Stimulated activated naive CD8-positive, alpha-beta T cell treated with anti-CD3 and anti-CD28 coated beads, Interleukin-15, Interleukin-2, amounts not matched to agents 100 ng/mL and 50 ng/mL, for 24 hours (primary cell): ENCODE measurements around the gene CHCHD6.

Experiments used
- H3K27ac Mint-ChIP-seq: one replicate; pipeline ENCODE4 v1.8.0; 2021; ENCODE audit warnings: mild to moderate bottlenecking, mixed read lengths
- H3K27me3 Mint-ChIP-seq: one replicate; pipeline ENCODE4 v1.8.0; 2021; ENCODE audit warnings: mixed read lengths
- H3K36me3 Mint-ChIP-seq: one replicate; pipeline ENCODE4 v1.8.0; 2021; ENCODE audit warnings: low read depth, mixed read lengths
- H3K4me1 Mint-ChIP-seq: one replicate; pipeline ENCODE4 v1.8.0; 2021; ENCODE audit warnings: low read depth, mixed read lengths
- H3K4me3 Mint-ChIP-seq: one replicate; pipeline ENCODE4 v1.8.0; 2021; ENCODE audit warnings: mild to moderate bottlenecking, mixed read lengths
- H3K9me3 Mint-ChIP-seq: one replicate; pipeline ENCODE4 v1.8.0; 2021; ENCODE audit warnings: mixed read lengths

The CHCHD6 gene

GRCh38 chr3:126959136-126959920 lies 255.3 kb downstream of the CHCHD6 start:
- no peaks in the 10 kb centered on the region for H3K9me3 Mint-ChIP-seq
- H3K27ac Mint-ChIP-seq: no peak overlapping the region
- H3K36me3 Mint-ChIP-seq: peaks cover 5% of the 10 kb centered on the region
- H3K4me1 Mint-ChIP-seq: no peaks in the 10 kb centered on the region
- H3K27me3 Mint-ChIP-seq: no peaks in the 10 kb centered on the region
- H3K4me3 Mint-ChIP-seq: no peak overlapping the region

- no peaks in the 10 kb centered on the region for H3K9me3 Mint-ChIP-seq
- no peak overlapping the region for H3K4me3 Mint-ChIP-seq
- peaks cover 5% of the 10 kb centered on the region for H3K36me3 Mint-ChIP-seq
Measured at GRCh38 chr3:126959921-126960603, 256.0 kb downstream of the CHCHD6 start.

GRCh38 chr3:126960604-126960995 lies 256.6 kb downstream of the CHCHD6 start:
- Mint-ChIP-seq H3K9me3 (no peaks in the 10 kb centered on the region), H3K27me3 (no peaks in the 10 kb centered on the region), H3K4me1 (no peaks in the 10 kb centered on the region), H3K4me3 (no peak overlapping the region), H3K27ac (no peak overlapping the region), H3K36me3 (peaks cover 5% of the 10 kb centered on the region)

More at GRCh38 chr3:126959921-126960603, 256.0 kb downstream of the CHCHD6 start:
- H3K4me1 Mint-ChIP-seq: no peaks in the 10 kb centered on the region
- H3K27ac Mint-ChIP-seq: no peak overlapping the region
- no peaks in the 10 kb centered on the region for H3K27me3 Mint-ChIP-seq

DNA sequence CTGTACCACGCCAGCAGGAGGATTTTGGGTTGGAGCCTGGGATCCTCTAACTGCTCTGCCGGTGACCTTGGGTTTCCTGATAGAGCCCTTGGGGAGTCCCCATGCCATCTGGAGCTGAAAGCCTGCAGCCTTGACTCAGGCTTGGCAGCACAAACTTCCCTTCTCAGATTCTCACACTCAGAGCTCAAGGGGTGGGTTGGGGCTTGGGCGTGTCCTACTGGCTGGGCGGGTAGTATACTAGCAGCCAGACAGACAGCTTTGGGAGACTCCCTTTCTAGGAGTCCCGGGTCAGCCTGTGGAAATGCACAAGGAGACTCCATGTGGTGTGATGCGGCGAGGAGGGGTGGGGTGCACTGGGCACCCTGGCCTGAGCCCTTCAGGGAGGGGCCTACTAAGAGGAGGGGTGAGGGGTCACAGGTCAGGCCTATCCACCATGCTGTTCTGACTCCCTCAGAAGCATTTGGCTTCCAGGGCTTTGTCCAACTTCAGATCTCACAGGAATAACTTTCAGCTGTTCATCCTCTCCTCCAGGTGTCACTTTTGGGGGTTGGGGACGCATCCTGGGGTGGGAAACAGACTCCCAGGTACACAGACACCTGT lies 257.3 kb downstream of the CHCHD6 start:
- H3K27me3 Mint-ChIP-seq: no peaks in the 10 kb centered on the region
- no peaks in the 10 kb centered on the region for H3K4me1 Mint-ChIP-seq
- H3K9me3 Mint-ChIP-seq: no peaks in the 10 kb centered on the region
- H3K4me3 Mint-ChIP-seq: no peak overlapping the region
- peaks cover 5% of the 10 kb centered on the region for H3K36me3 Mint-ChIP-seq
- H3K27ac Mint-ChIP-seq: no peak overlapping the region

GRCh38 chr3:126961791-126962461 lies 257.9 kb downstream of the CHCHD6 start:
- Mint-ChIP-seq H3K27me3 (no peaks in the 10 kb centered on the region), H3K4me1 (no peaks in the 10 kb centered on the region), H3K27ac (no peak overlapping the region), H3K4me3 (no peak overlapping the region), H3K36me3 (peaks cover 5% of the 10 kb centered on the region), H3K9me3 (no peaks in the 10 kb centered on the region)

DNA sequence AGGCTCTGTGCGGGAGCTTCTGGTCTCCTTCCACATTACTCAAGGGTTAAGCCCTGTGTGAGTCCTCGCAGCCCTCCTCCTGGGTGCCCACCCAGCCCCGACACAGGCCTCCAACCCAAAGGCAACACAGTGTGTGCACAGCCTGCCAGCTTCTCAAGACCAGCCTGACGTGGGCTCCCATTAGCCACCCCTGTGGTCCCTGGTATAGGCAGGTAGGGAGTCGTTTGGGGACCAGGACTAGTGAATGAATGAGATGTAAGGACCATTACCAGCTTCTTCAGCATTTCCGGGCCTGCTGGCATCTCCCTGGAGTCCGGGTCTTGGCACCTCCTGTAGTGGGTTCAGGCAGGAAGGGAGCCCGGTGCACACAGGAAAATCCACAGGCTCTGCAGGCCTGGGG lies 258.7 kb downstream of the CHCHD6 start:
- H3K4me3 Mint-ChIP-seq: no peak overlapping the region
- peaks cover 5% of the 10 kb centered on the region for H3K36me3 Mint-ChIP-seq
- H3K4me1 Mint-ChIP-seq: no peaks in the 10 kb centered on the region
- no peak overlapping the region for H3K27ac Mint-ChIP-seq
- H3K27me3 Mint-ChIP-seq: no peaks in the 10 kb centered on the region
- H3K9me3 Mint-ChIP-seq: no peaks in the 10 kb centered on the region

- no peaks in the 10 kb centered on the region for H3K27me3 Mint-ChIP-seq
- no peaks in the 10 kb centered on the region for H3K9me3 Mint-ChIP-seq
- H3K36me3 Mint-ChIP-seq: peaks cover 5% of the 10 kb centered on the region
- no peak overlapping the region for H3K4me3 Mint-ChIP-seq
- no peaks in the 10 kb centered on the region for H3K4me1 Mint-ChIP-seq
- H3K27ac Mint-ChIP-seq: no peak overlapping the region
Measured at GRCh38 chr3:126963261-126964190, 259.5 kb downstream of the CHCHD6 start.

DNA sequence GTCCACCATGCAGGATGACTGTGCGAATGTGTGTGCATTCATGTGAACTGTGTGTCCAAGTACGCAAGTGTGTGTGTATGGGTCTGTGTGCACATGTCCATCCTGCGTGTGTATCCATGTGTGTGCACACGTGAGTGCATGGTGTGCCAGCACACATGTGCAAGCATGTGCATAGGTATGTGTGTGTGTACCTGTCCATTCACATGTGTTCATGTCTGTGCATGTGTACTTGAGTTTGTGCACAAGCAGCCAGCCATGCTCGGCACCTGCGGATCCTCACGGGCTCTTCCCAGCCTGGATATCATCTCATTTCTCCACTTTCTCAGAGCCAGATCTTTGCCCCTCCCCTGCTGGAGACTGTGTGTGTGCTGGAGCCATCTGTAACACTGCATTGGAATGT lies 260.2 kb downstream of the CHCHD6 start:
- peaks cover 5% of the 10 kb centered on the region for H3K36me3 Mint-ChIP-seq
- H3K27me3 Mint-ChIP-seq: no peaks in the 10 kb centered on the region
- no peaks in the 10 kb centered on the region for H3K9me3 Mint-ChIP-seq
- no peak overlapping the region for H3K27ac Mint-ChIP-seq
- no peaks in the 10 kb centered on the region for H3K4me1 Mint-ChIP-seq
- no peak overlapping the region for H3K4me3 Mint-ChIP-seq

GRCh38 chr3:126964950-126965349 lies 260.9 kb downstream of the CHCHD6 start:
- H3K36me3 Mint-ChIP-seq: peaks cover 5% of the 10 kb centered on the region
- H3K9me3 Mint-ChIP-seq: no peaks in the 10 kb centered on the region
- H3K4me3 Mint-ChIP-seq: no peak overlapping the region
- H3K4me1 Mint-ChIP-seq: no peaks in the 10 kb centered on the region
- H3K27me3 Mint-ChIP-seq: no peaks in the 10 kb centered on the region
- no peak overlapping the region for H3K27ac Mint-ChIP-seq

GRCh38 chr3:126965526-126966080 lies 261.6 kb downstream of the CHCHD6 start:
- Mint-ChIP-seq H3K27me3 (peaks cover 4% of the 10 kb centered on the region), H3K36me3 (no peaks in the 10 kb centered on the region), H3K9me3 (no peaks in the 10 kb centered on the region)

GRCh38 chr3:126967386-126967785 lies 263.3 kb downstream of the CHCHD6 start:
- Mint-ChIP-seq H3K27ac (no peak overlapping the region), H3K36me3 (no peaks in the 10 kb centered on the region), H3K4me3 (no peak overlapping the region), H3K27me3 (peaks cover 5% of the 10 kb centered on the region), H3K9me3 (no peaks in the 10 kb centered on the region), H3K4me1 (no peaks in the 10 kb centered on the region)

More at GRCh38 chr3:126965526-126966080, 261.6 kb downstream of the CHCHD6 start:
- no peak overlapping the region for H3K4me3 Mint-ChIP-seq
- no peaks in the 10 kb centered on the region for H3K4me1 Mint-ChIP-seq
- H3K27ac Mint-ChIP-seq: no peak overlapping the region

GRCh38 chr3:126968391-126969390 lies 264.7 kb downstream of the CHCHD6 start:
- no peaks in the 10 kb centered on the region for H3K36me3 Mint-ChIP-seq
- H3K4me1 Mint-ChIP-seq: no peaks in the 10 kb centered on the region
- H3K9me3 Mint-ChIP-seq: no peaks in the 10 kb centered on the region
- no peak overlapping the region for H3K27ac Mint-ChIP-seq
- H3K27me3 Mint-ChIP-seq: peaks cover 5% of the 10 kb centered on the region
- H3K4me3 Mint-ChIP-seq: no peak overlapping the region

DNA sequence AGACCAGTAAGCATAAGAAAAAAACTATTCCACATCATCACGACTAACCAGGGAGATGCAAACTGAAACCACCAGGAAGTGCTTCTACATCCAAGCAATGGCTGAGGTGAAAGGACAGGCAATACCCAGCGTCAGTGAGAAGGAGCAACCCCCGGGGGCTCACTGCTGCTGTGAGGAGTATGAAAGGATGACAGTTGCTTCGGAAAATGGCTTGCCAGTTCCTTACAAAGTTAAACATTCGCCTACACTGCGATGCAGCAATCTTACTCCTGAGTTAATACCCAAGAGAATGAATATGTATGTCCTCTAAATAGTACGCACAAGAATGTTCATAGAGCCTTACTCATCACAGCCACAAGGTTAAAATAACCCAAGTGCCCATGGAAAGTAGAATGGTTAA lies 265.5 kb downstream of the CHCHD6 start:
- Mint-ChIP-seq H3K9me3 (peaks cover 7% of the 10 kb centered on the region), H3K27ac (no peak overlapping the region), H3K4me1 (no peaks in the 10 kb centered on the region), H3K36me3 (peaks cover 5% of the 10 kb centered on the region), H3K4me3 (no peak overlapping the region), H3K27me3 (peaks cover 11% of the 10 kb centered on the region)
